Endothelial cell of umbilical vein (primary cell): Measurements from ENCODE around the gene TIPARP. TPM values are rescaled to one million over a fixed set of nuclear protein-coding genes. Genes with fewer than 3 reads are reported as not detected.

Experiments used
- BruUV-seq: library from RNA; stranded (reverse); fragments of 400-500 nt; replicated peaks from 2 replicates; lab custom pipeline; 2021; lab: Mats Ljungman, UMichigan
- CTCF ChIA-PET: fragments of 300-600, 350-600 bp; sonication (Branson Sonifier 250); formaldehyde crosslinking; loops from one replicate; lab custom pipeline; 2021; ENCODE audit warnings: antibody characterized with exemption, inconsistent platforms; lab: Charles Lee
- POLR2A ChIA-PET: fragments of 300-600, 350-600 bp; sonication (Branson Sonifier 250); formaldehyde crosslinking; loops from one replicate; lab custom pipeline; 2021; ENCODE audit warnings: antibody characterized with exemption, inconsistent platforms; lab: Charles Lee
- DNase-seq: peaks from one replicate; pipeline ENCODE4 v3.0.0-alpha.2; 2011; ENCODE audit warnings: low read depth, low spot score
- FAIRE-seq: peaks from 2 replicates; lab custom pipeline; 2011; peaks lifted over from hg19 to GRCh38; lab: Jason Lieb, UNC
- H2AFZ ChIP-seq: 2 replicates; pipeline ENCODE4 v1.6.0; 2012; ENCODE audit warnings: low read depth, low read length, control low read depth, inconsistent platforms
- H3K27ac ChIP-seq: 2 replicates; pipeline ENCODE4 v1.5.1; 2011; ENCODE audit warnings: low read depth, mild to moderate bottlenecking, control low read depth, low read length, moderate library complexity; ENCODE audit not compliant: insufficient read depth
- H3K27me3 ChIP-seq, 2 experiments: 2 replicates each; pipeline versions ENCODE4 v1.6.0 to v1.6.1; 2011; ENCODE audit warnings: low read length in 2 of 2, mixed read lengths in 1 of 2; ENCODE audit not compliant: control insufficient read depth in 2 of 2, insufficient read depth in 2 of 2
- H3K36me3 ChIP-seq, 2 experiments: 2 replicates in 1 of 2; 3 replicates in 1 of 2; pipeline ENCODE4 v1.5.1; 2011; ENCODE audit warnings: low read length in 2 of 2, mild to moderate bottlenecking in 1 of 2, moderate library complexity in 1 of 2; ENCODE audit not compliant: control insufficient read depth in 2 of 2, insufficient read depth in 2 of 2; ENCODE audit errors: extremely low read depth in 1 of 2
- H3K4me1 ChIP-seq: 3 replicates; pipeline ENCODE4 v1.5.1; 2011; ENCODE audit warnings: mild to moderate bottlenecking, low read length; ENCODE audit not compliant: control insufficient read depth, insufficient read depth; ENCODE audit errors: extremely low read depth
- H3K4me2 ChIP-seq: 2 replicates; pipeline ENCODE4 v1.6.1; 2011; ENCODE audit warnings: low read length, control low read depth, mixed read lengths; ENCODE audit not compliant: insufficient read depth
- H3K4me3 ChIP-seq, 3 experiments: fragments of 200-600 bp in 1 of 3; sonication (generic), shearing (Covaris generic) in 1 of 3; replicated peaks in 1 of 3; 2 replicates each; pipeline ENCODE4 v1.5.1; 2011 to 2016; ENCODE audit warnings: control low read depth in 3 of 3, low read length in 3 of 3, mild to moderate bottlenecking in 2 of 3, inconsistent platforms in 1 of 3, low read depth in 1 of 3, moderate library complexity in 1 of 3; ENCODE audit not compliant: insufficient read depth in 1 of 3
- H3K79me2 ChIP-seq: 2 replicates; pipeline ENCODE4 v1.6.0; 2012; ENCODE audit warnings: low read length, inconsistent platforms; ENCODE audit not compliant: control insufficient read depth, insufficient read depth
- H3K9ac ChIP-seq: replicated peaks from 2 replicates; pipeline ENCODE3; 2011; ENCODE audit warnings: low read length, control low read depth; ENCODE audit not compliant: insufficient read depth; ENCODE audit errors: extremely low read depth
- H3K9me1 ChIP-seq: replicated peaks from 3 replicates; pipeline ENCODE4 v1.6.0; 2011; ENCODE audit warnings: mild to moderate bottlenecking, low read length; ENCODE audit not compliant: control insufficient read depth, insufficient read depth; ENCODE audit errors: extremely low read depth
- H3K9me3 ChIP-seq: replicated peaks from 2 replicates; pipeline ENCODE4 v1.5.1; 2012; ENCODE audit warnings: low read length, inconsistent platforms; ENCODE audit not compliant: control insufficient read depth, insufficient read depth
- H4K20me1 ChIP-seq: replicated peaks from 2 replicates; pipeline ENCODE3; 2011; ENCODE audit warnings: mild to moderate bottlenecking, low read length; ENCODE audit not compliant: control insufficient read depth, insufficient read depth; ENCODE audit errors: extremely low read depth
- CTCF ChIP-seq, 2 donors: IDR thresholded peaks; 1 replicate in 1 of 2; 2 replicates in 1 of 2; pipeline ENCODE4 v1.5.1; 2011; ENCODE audit warnings: low read length in 2 of 2, mild to moderate bottlenecking in 2 of 2, moderate library complexity in 2 of 2, control low read depth in 1 of 2, inconsistent platforms in 1 of 2, low read depth in 1 of 2; ENCODE audit not compliant: insufficient read depth in 1 of 2; ENCODE audit errors: extremely low read depth in 1 of 2
- EZH2 ChIP-seq: IDR thresholded peaks from 2 replicates; pipeline ENCODE4 v1.6.1; 2012; ENCODE audit warnings: borderline replicate concordance, low read depth, mild to moderate bottlenecking, moderate library complexity, low read length, inconsistent platforms; ENCODE audit not compliant: severe bottlenecking
- FOS ChIP-seq: IDR thresholded peaks from 2 replicates; pipeline ENCODE4 v1.6.1; 2011; ENCODE audit warnings: mild to moderate bottlenecking, low read length, moderate library complexity, borderline replicate concordance; ENCODE audit not compliant: insufficient read depth
- GATA2 ChIP-seq: IDR thresholded peaks from 2 replicates; pipeline ENCODE4 v1.7.0; 2011; ENCODE audit warnings: low read depth, mild to moderate bottlenecking, moderate library complexity, mixed read lengths, low read length; ENCODE audit not compliant: insufficient read length, insufficient read depth
- JUN ChIP-seq: IDR thresholded peaks from 2 replicates; pipeline ENCODE4 v1.6.1; 2011; ENCODE audit warnings: borderline replicate concordance, low read depth; ENCODE audit not compliant: insufficient read length, insufficient read depth
- MAX ChIP-seq: IDR thresholded peaks from 2 replicates; pipeline ENCODE4 v1.6.1; 2011; ENCODE audit not compliant: insufficient read depth, insufficient read length
- MYC ChIP-seq: IDR thresholded peaks from one replicate; pipeline ENCODE4 v1.6.1; 2011; ENCODE audit warnings: mild to moderate bottlenecking, low read depth, low read length
- POLR2A ChIP-seq: IDR thresholded peaks from 2 replicates; pipeline ENCODE4 v1.6.1; 2012; ENCODE audit warnings: low read depth, mild to moderate bottlenecking, control low read depth, low read length
- POLR2AphosphoS5 ChIP-seq: IDR thresholded peaks from 2 replicates; pipeline ENCODE4 v1.6.1; 2012; ENCODE audit warnings: low read depth, mild to moderate bottlenecking, control low read depth, low read length, moderate library complexity; ENCODE audit not compliant: insufficient read depth
- dilution Hi-C: fragments of 300-500 bp; cut with MboI; formaldehyde crosslinking; loops from one replicate; pipeline ENCODE4 v1.15.0; 2019; ENCODE audit warnings: low sequenced_read_pairs; ENCODE audit not compliant: extremely low pct_ligation_motif_present
- intact Hi-C: fragments of 100-400 bp; cut with micrococcal nuclease; formaldehyde crosslinking; loops from one replicate; pipeline ENCODE4 v1.10.0; 2022
- polyA plus RNA-seq, 4 experiments: library from polyadenylated mRNA; depleted of rRNA in 3 of 4; stranded (reverse) in 3 of 4; unstranded in 1 of 4; fragments of >200 nt; gene quantifications; 2 replicates each; pipeline versions ENCODE4 v1.2.1 to v1.2.3, GENCODE V29; 2011 to 2012; ENCODE audit warnings: missing spikeins in 1 of 4
- total RNA-seq: library from RNA; stranded (reverse); gene quantifications from 2 replicates; pipeline ENCODE4 v1.2.3, GENCODE V29; 2021

The TIPARP gene
- total and polyA plus RNA-seq, 2 donors (not counting 3 experiments of a cell fraction or from before 2014, with no cell fraction given): 9.1 to 21.2 TPM

DNA sequence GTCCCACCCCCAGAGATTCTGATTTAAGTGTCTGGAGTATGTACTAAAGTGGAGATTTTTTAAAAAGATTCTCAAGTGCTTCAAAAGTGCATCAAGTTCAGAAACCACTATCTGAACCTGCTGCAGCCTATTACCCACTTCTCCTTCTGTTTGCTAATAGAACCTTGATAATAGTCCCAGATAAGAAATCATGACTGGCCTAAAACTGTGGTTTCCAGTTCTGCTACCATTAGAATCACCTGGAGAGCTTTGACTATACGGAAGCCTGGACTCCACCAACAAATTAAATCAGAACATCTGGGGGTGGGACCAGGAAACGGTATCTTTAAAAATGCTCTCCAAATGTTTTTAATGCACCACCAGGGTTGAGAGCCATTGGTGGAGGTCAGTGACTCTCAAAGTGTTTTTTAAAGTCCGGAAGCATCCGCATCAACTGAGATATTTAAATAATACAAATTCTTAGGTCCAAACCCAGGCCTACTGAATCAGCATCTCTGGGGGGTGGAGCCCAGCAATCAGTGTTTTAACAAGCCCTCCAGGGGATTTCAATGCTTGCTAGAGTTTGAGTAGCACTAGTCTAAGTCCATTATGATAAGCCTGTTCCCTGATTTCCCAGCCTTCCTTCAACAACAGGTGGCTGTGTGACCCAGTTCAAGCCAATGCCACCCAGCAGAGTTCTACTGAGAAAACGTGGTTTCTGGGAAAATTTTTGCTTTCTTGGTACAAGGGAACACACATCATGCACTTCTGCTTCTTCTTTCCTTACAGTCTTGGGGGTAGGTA lies 45.4 kb upstream of the TIPARP start:
- intact Hi-C loops (no loop called here), dilution Hi-C loops (no loop called here)
- Histone ChIP-seq H3K27me3 (no peaks in the 10 kb centered on the region), H3K79me2 (no peaks in the 10 kb centered on the region), H3K27ac (no peak overlapping the region), H3K4me2 (no peak overlapping the region), H3K4me3 (no peak overlapping the region), H3K9me3 (no peaks in the 10 kb centered on the region), H3K9ac (no peak overlapping the region), H3K9me1 (no peaks in the 10 kb centered on the region), H2AFZ (no peak overlapping the region), H3K4me1 (no peaks in the 10 kb centered on the region), H4K20me1 (no peaks in the 10 kb centered on the region), H3K36me3 (no peaks in the 10 kb centered on the region)
- no peak for FAIRE-seq
- TF ChIP-seq MAX (no peak), JUN (no peak), MYC (no peak), FOS (no peak)
- DNase-seq: no peak
- CTCF ChIA-PET: interaction anchor here (1.6 kb wide), 1 partner anchor 14 kb away, joined by 6 read pairs; no protein-coding TSS in a partner anchor
- no TSS peak for BruUV-seq
- POLR2A ChIA-PET: no interaction called here

DNA sequence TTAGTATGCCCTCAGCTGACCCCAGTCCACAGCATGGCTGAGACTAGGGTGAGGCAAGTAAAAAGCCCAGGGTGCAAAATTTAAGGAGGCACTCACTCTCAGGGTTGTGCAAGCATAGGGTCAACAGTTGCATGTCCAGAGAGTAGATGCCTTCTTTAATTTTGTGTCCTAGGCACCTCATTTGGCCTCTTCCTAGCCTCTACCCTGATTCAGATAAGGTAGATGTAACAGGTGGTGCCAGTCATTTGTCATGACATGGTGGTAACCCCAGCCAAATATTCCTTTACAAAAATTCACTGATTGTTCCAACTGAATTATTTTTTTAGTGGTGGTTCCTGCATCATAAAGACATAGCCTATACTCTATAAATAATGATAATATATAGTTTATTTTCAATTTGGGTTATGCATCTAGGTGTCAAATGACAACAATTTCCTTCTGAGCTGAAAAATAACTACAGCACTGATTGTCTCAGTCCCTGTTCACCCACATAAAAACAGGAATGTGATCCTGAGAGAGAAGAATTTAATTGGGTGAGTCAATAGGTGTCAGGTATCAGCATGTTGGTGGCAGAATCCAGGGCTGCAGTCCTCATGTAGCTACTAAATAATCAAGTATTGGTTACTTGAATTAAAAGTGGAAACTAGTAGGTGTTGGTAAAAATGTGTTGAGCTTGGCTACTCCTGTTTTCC lies 44.2 kb upstream of the TIPARP start:
- Histone ChIP-seq H3K4me3 (no peak overlapping the region), H4K20me1 (no peaks in the 10 kb centered on the region), H3K27me3 (no peaks in the 10 kb centered on the region), H3K9me1 (no peaks in the 10 kb centered on the region), H3K36me3 (no peaks in the 10 kb centered on the region), H3K4me2 (no peak overlapping the region), H3K9me3 (no peaks in the 10 kb centered on the region), H3K9ac (no peak overlapping the region), H2AFZ (no peak overlapping the region), H3K79me2 (no peaks in the 10 kb centered on the region), H3K4me1 (no peaks in the 10 kb centered on the region), H3K27ac (no peak overlapping the region)
- TF ChIP-seq POLR2AphosphoS5 (no peak), JUN (no peak), FOS (no peak), MAX (no peak), MYC (no peak), EZH2 (no peak), GATA2 (no peak), CTCF (IDR thresholded peaks at IDR 0.05; ENCODE audit: extremely low read depth in 1 of 2, insufficient read depth in 1 of 2, low read depth in 1 of 2, low read length in 2 of 2) (no peak), POLR2A (no peak)
- ChIA-PET POLR2A (no interaction called here), CTCF (interaction anchor here (0.6 kb wide), 1 partner anchor 13 kb away, joined by 3 read pairs; no protein-coding TSS in a partner anchor)
- intact Hi-C loops: no loop called here
- FAIRE-seq (no peak), DNase-seq (no peak)
- BruUV-seq: no TSS peak
- dilution Hi-C loops: no loop called here
